Mesodermal cell (in vitro differentiated cells): ENCODE results near the gene NKAPD1.
"Not testable (repeated sequence)": the region's sequence is repeated elsewhere in the genome, so short reads cannot be mapped to it uniquely, and the experiment has no call there.

Experiments
- H3K27ac ChIP-seq: 2 replicates; pipeline ENCODE4 v1.7.0; 2013; ENCODE audit warnings: mild to moderate bottlenecking, low read depth, low read length, moderate library complexity; ENCODE audit not compliant: severe bottlenecking
- H3K36me3 ChIP-seq: 2 replicates; pipeline ENCODE4 v1.7.1; 2013; ENCODE audit warnings: mild to moderate bottlenecking, low read length, moderate library complexity; ENCODE audit not compliant: control insufficient read depth, insufficient read depth
- H3K4me1 ChIP-seq: one replicate; pipeline ENCODE4 v1.7.1; 2013; ENCODE audit warnings: mild to moderate bottlenecking, low read length; ENCODE audit not compliant: insufficient read depth, control insufficient read depth, poor library complexity, severe bottlenecking
- H3K4me3 ChIP-seq: 2 replicates; pipeline ENCODE4 v1.7.0; 2013; ENCODE audit warnings: low read length, control low read depth, mild to moderate bottlenecking; ENCODE audit not compliant: insufficient read depth, poor library complexity, severe bottlenecking; ENCODE audit errors: extremely low read depth
- H3K9me3 ChIP-seq: 2 replicates; pipeline ENCODE4 v1.7.1; 2013; ENCODE audit warnings: mild to moderate bottlenecking, low read length, moderate library complexity; ENCODE audit not compliant: control insufficient read depth
- WGBS, 2 experiments: methylation state at CpG; one replicate each; pipeline ENCODE4 v1.1.5; 2013; ENCODE audit warnings: missing lambda C conversion rate in 2 of 2; ENCODE audit not compliant: insufficient coverage in 2 of 2; 5-methylcytosine and 5-hydroxymethylcytosine counted together

Gene NKAPD1

DNA sequence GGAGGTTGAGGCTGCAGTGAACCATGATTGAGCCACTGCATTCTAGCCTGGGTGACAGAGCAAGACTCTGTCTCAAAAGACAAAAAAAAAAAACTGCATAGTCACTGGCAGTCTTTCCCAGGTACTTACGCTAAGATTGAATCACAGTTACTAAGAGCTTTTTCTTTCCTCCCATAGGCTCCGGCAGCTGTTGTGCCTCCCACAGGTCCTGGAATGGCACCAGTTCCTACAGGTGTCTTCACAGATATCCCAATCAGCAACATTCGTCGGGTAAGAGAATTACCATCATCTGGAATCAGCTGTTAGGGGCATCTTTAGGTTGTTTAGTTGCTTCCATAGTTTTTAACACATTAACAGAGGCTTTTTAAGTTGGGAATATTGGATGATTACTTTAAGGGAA is 29.1 kb upstream of the NKAPD1 start:
- Histone ChIP-seq H3K4me1 (peaks cover 19% of the 10 kb centered on the region), H3K4me3 (no peak overlapping the region), H3K36me3 (peaks cover 66% of the 10 kb centered on the region), H3K9me3 (no peaks in the 10 kb centered on the region), H3K27ac (no peak overlapping the region)
- WGBS, 2 experiments = 94 to 100% methylated on average over 2 of the region's 4 CpGs

DNA sequence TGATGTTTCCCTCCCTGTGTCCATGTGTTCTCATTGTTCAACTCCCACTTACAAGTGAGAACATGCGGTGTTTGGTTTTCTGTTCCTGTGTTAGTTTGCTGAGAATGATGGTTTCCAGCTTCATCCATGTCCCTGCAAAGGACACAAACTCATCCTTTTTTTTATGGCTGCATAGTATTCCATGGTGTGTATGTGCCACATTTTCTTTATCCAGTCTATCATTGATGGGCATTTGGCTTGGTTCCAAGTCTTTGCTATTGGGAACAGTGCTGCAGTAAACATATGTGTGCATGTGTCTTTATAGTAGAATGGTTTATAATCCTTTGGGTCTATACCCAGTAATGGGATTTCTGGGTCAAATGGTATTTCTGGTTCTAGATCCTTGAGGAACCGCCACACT is 27.5 kb upstream of the NKAPD1 start:
- H3K9me3 ChIP-seq, H3K4me3 ChIP-seq, H3K27ac ChIP-seq: not testable (repeated sequence)
- WGBS, 2 experiments = 89 to 100% methylated on average over 1 of the region's 2 CpGs
- Histone ChIP-seq H3K36me3 (peaks cover 67% of the 10 kb centered on the region), H3K4me1 (peaks cover 14% of the 10 kb centered on the region)

DNA sequence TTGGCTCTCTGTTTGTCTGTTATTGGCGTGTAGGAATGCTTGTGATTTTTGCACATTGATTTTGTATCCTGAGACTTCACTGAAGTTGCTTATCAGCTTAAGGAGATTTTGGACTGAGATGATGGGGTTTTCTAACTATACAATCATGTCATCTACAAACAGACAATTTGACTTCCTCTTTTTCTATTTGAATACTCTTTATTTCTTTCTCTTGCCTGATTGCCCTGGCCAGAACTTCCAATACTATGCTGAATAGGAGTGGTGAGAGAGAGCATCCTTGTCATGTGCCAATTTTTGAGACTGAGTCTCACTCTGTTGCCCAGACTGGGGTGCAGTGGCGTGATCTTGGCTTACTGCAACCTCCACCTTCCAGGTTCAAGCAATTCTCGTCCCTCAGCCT is 25.8 kb upstream of the NKAPD1 start:
- H3K36me3 ChIP-seq = peaks cover 78% of the 10 kb centered on the region
- not testable (repeated sequence) for H3K4me3 ChIP-seq, H3K4me1 ChIP-seq, H3K27ac ChIP-seq, H3K9me3 ChIP-seq
- WGBS, 2 experiments = 100% methylated on average over 1 of the region's 3 CpGs; no CpG with 5 or more reads in 1 of the 2 experiments

DNA sequence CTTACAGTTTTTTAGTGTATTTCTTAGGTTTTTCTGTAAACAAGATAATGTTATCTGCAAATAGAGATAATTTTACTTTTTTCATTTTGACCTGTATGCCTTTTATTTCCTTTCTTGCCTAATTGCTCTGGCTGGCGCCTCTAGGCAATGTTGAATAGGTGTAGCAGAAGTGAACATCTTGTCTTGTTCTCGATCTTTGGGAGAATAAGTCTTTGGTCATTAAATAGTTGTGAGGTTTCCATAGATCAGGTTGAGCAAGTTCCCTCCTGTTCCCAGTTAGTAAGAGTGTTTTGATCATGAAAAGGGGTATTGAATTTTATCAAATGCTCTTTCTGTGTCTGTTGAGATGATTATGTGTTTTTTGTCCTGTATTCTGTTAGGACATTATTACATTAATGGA is 24.3 kb upstream of the NKAPD1 start:
- Histone ChIP-seq H3K4me3 (no peak overlapping the region), H3K9me3 (no peaks in the 10 kb centered on the region), H3K36me3 (peaks cover 85% of the 10 kb centered on the region), H3K4me1 (no peaks in the 10 kb centered on the region), H3K27ac (no peak overlapping the region)
- WGBS, 2 experiments = 0% methylated on average over 1 of the region's 2 CpGs

DNA sequence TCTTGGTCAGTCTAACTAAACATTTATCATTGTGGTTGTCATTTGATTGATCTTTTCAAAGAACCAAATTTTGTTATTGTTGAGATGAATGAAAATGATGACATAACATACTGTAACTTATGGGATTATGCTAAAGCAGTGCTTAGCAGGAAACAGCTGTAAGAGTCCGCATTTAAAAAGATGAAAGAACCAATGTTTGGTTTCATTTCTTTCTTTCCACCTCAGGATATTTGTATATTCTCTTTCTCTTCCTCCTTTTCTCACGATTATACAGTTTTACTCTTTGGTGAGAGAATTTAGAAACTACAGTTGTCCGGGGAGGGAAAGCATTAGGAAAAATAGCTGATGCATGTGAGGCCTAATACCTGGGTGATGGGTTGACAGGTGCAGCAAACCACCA is 23.4 kb upstream of the NKAPD1 start:
- no CpG with 5 or more reads among the region's 3 CpGs for WGBS, 2 experiments
- Histone ChIP-seq H3K27ac (no peak overlapping the region), H3K4me1 (no peaks in the 10 kb centered on the region), H3K36me3 (peaks cover 83% of the 10 kb centered on the region), H3K9me3 (no peaks in the 10 kb centered on the region), H3K4me3 (no peak overlapping the region)

DNA sequence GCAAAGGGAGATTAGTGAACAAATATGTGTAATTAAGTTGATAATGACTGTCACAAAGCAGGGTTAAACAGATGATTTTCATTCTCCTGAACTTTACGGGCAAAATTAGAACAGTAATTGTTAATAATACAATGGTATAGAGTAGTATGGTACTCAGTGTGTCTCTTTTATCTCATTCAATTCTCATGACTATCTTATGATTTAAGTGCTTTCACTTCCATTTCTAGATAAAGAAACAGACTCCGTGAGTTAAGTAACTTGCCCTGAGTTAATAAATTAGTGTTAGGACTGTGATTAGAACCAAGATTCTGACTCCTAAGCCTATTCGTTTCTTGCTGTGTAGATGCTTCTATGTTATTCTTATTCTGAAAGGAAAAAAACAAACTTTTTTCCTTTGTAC is 22.3 kb upstream of the NKAPD1 start:
- H3K4me1 ChIP-seq = no peaks in the 10 kb centered on the region
- 86% methylated on average over 1 of the region's 3 CpGs; no CpG with 5 or more reads in 1 of the 2 experiments for WGBS, 2 experiments
- peaks cover 84% of the 10 kb centered on the region for H3K36me3 ChIP-seq
- H3K9me3 ChIP-seq = no peaks in the 10 kb centered on the region
- H3K4me3 ChIP-seq = no peak overlapping the region
- no peak overlapping the region for H3K27ac ChIP-seq

DNA sequence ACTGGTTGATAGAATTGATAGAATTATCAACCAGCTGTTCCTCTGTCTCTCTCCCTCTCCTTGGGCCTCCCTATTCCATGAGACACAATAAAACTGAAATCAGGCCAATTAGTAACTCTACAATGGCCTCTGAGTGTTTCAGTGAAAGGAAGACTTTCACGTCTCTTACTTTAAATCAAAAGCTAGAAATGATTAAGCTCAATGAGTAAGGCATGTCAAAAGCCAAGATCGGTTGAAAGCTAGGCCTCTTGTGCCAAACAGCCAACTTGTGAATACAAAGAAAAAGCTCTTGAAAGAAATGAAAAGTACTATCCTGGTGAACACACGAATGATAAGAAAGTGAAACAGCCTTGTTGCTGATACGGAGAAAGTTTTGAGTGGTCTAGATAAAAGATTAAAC is 16.9 kb upstream of the NKAPD1 start:
- no peaks in the 10 kb centered on the region for H3K4me1 ChIP-seq
- H3K36me3 ChIP-seq = peaks cover 88% of the 10 kb centered on the region
- no peak overlapping the region for H3K27ac ChIP-seq
- 75 to 97% methylated on average over 3 of the region's 4 CpGs for WGBS, 2 experiments
- H3K4me3 ChIP-seq = no peak overlapping the region
- no peaks in the 10 kb centered on the region for H3K9me3 ChIP-seq

DNA sequence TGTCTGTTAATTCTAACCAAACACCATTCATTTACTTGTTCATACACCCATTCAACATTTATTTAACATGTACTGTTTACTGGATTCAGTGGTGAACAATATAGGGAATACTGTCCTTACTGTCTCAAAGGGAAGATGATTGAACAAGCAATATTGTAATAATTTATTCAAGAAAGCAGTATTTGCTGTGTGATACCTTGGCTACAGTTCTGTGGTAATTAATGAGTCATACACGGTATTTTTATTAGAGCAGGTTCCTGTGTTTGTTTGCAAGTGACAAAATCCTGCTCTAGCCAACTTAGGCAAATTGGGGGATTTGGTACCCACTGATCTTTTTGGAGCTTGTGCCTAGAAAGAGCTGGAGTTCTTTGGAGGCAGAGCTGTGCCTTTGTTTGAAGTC is 16.0 kb upstream of the NKAPD1 start:
- no peaks in the 10 kb centered on the region for H3K4me1 ChIP-seq
- H3K27ac ChIP-seq = no peak overlapping the region
- H3K36me3 ChIP-seq = peaks cover 88% of the 10 kb centered on the region
- no peaks in the 10 kb centered on the region for H3K9me3 ChIP-seq
- WGBS, 2 experiments = 63 to 90% methylated on average over 1 of the region's 1 CpG
- H3K4me3 ChIP-seq = no peak overlapping the region

DNA sequence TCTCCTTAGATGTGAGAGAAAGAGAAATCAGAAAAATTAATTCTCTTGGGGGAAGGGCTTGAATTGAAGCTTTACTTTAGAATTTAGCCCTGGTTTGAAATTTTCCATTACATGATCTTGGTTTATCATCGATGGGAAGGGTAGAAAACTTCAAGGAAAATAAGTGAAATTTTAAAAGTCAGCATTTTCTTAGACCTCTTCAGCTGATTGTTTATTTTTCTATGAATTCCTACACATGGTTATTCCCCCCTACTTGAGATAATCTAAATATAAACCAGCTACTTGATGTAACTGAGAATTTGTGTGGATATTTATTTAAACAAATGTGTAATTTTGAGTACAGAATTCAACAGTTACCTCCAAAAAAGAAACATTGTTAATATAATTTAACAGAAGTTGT is 11.2 kb upstream of the NKAPD1 start:
- Histone ChIP-seq H3K4me1 (no peaks in the 10 kb centered on the region), H3K4me3 (no peak overlapping the region), H3K27ac (no peak overlapping the region), H3K9me3 (no peaks in the 10 kb centered on the region), H3K36me3 (peaks cover 48% of the 10 kb centered on the region)
- 100% methylated on average over 1 of the region's 1 CpG; no CpG with 5 or more reads in 1 of the 2 experiments for WGBS, 2 experiments

DNA sequence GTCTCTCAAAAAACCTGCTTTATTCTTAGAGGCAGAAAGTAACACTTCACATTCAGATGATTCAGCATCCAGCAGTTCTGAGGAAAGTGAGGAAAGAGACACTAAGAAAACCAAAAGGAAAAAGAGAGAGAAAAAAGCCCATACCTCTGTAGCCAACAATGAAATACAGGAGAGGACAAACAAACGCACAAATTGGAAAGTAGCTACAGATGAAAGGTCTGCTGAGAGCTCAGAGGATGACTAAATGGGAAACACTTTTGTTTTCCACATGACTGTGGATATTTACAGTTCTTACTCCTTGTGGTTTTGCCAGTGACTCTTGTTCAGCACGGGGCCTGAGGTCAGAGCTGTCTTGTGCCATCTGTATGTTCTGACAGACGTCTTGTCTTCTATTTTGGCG is 8.6 kb downstream of the NKAPD1 start:
- H3K4me3 ChIP-seq = no peak overlapping the region
- no peaks in the 10 kb centered on the region for H3K9me3 ChIP-seq
- H3K36me3 ChIP-seq = peaks cover 70% of the 10 kb centered on the region

DNA sequence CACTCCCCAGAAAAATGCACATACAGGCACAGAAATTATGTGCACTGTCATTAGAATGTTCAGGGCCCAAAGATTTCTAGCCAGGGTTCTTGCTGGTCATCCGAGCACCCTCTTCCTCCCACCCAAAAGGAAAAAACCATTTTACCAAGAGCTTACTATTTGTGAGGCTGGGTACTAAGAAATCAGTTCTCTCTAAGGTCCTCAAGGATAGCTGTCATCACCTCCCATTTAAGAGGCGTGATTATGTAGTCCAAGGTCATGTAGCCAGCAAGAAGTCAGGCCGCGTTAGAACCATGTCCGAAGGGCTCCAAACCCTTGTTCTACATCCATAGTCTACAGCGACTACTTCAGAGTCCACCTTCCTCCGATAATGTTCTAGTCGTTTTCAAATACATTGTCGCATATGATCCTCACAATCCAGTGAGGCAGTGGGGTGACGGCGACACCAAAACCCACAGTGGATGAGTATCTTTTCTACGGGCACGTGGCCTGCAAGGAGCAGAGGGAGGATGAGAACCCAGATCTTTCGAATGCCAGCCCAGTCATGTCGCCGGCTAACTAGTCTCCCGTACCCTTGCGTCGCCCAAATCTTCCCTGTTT is 11.8 kb downstream of the NKAPD1 start:
- H3K4me1 ChIP-seq = peaks cover 14% of the 10 kb centered on the region
- peak overlapping the region; percentile 83 for H3K4me3 ChIP-seq
- H3K36me3 ChIP-seq = peaks cover 71% of the 10 kb centered on the region
- WGBS, 2 experiments = 0 to 2% methylated on average over 16 to 17 of the region's 19 CpGs
- H3K9me3 ChIP-seq = no peaks in the 10 kb centered on the region
- no peak overlapping the region for H3K27ac ChIP-seq

More for the DNA sequence above, 8.6 kb downstream of the NKAPD1 start:
- WGBS, 2 experiments = 88 to 90% methylated on average over 3 to 4 of the region's 4 CpGs
- Histone ChIP-seq H3K4me1 (peaks cover 14% of the 10 kb centered on the region), H3K27ac (peak overlapping the region; percentile 85)
